ENCODE measurements around the gene MAD1L1. TPM values are rescaled to one million over a fixed set of nuclear protein-coding genes. Genes with fewer than 3 reads are reported as not detected.

Gene MAD1L1
- total and polyA plus RNA-seq, 2 of the 4 experiments (the other 2 are of a cell fraction) = 29.0 to 40.9 TPM

GRCh38 chr7:2024567-2024918 lies 208.2 kb downstream of the MAD1L1 start:
- in situ Hi-C loops (cut with MboI; ENCODE audit: low sequenced_read_pairs) = no loop called here
- DNase-seq (no peak), ATAC-seq (ENCODE audit: low read depth) (no peak)
- Histone ChIP-seq H3K27ac (ENCODE audit: insufficient read depth, low read length) (no peak overlapping the region), H3K4me3 (ENCODE audit: insufficient read depth, low read depth, low read length) (no peak overlapping the region), H2BK120ac (ENCODE audit: low read depth, low read length) (no peak overlapping the region), H3K9me1 (ENCODE audit: insufficient read depth, low read length) (peaks cover under 1% of the 10 kb centered on the region), H3K27me3 (ENCODE audit: control insufficient read depth, insufficient read depth, low read length) (no peaks in the 10 kb centered on the region), H3K9ac (ENCODE audit: low read depth, low read length) (no peak overlapping the region), H3K36me3 (ENCODE audit: control insufficient read depth, insufficient read depth, low read length) (no peaks in the 10 kb centered on the region), H4K20me1 (ENCODE audit: insufficient read depth, low read length) (no peaks in the 10 kb centered on the region), H3K9me3 (ENCODE audit: control insufficient read depth, insufficient read depth, low read length) (peaks cover 20% of the 10 kb centered on the region), H3K4ac (ENCODE audit: low read depth, low read length) (no peak overlapping the region), H2AK5ac (ENCODE audit: low read depth, low read length) (no peak overlapping the region), H3K4me1 (ENCODE audit: control insufficient read depth, insufficient read depth, low read length) (peaks cover 7% of the 10 kb centered on the region), H2BK20ac (ENCODE audit: low read depth, low read length) (no peak overlapping the region), H4K5ac (ENCODE audit: low read depth, low read length) (no peak overlapping the region), H3K4me2 (ENCODE audit: low read depth, low read length) (no peak overlapping the region), H3K56ac (ENCODE audit: extremely low read depth, insufficient read depth, low read length) (no peak overlapping the region), H2BK5ac (ENCODE audit: low read depth, low read length, poor library complexity, severe bottlenecking) (no peak overlapping the region), H3K23ac (ENCODE audit: low read depth, low read length) (no peak overlapping the region), H3K79me1 (ENCODE audit: low read depth in 1 of 2, low read length in 2 of 2) (peaks cover 11 to 21% of the 10 kb centered on the region in 2 experiments; a peak in 3 of 4 replicates), H2AFZ (replicated peaks; ENCODE audit: low read length, poor library complexity) (no peak overlapping the region), H2BK15ac (ENCODE audit: low read depth, low read length) (no peak overlapping the region), H4K91ac (ENCODE audit: insufficient read depth, low read depth, low read length) (no peak overlapping the region), H3K18ac (ENCODE audit: low read depth, low read length) (no peak overlapping the region), H2AK9ac (replicated peaks; ENCODE audit: low read depth, low read length, poor library complexity) (no peak overlapping the region), H4K8ac (ENCODE audit: low read depth in 2 of 2, low read length in 2 of 2) (no peak overlapping the region), H3K14ac (replicated peaks; ENCODE audit: low read depth, low read length) (no peak overlapping the region)
- dilution Hi-C loops (cut with HindIII; ENCODE audit: low sequenced_read_pairs, unreplicated experiment) = no loop called here
- intact Hi-C loops (cut with micrococcal nuclease) = no loop called here
- BruUV-seq (replicated peaks) = no TSS peak
- TF ChIP-seq RCOR1 (IDR thresholded peaks at IDR 0.05; ENCODE audit: insufficient replicate concordance, low read length) (no peak), USF2 (IDR thresholded peaks at IDR 0.05; ENCODE audit: low read depth, low read length) (no peak)
- CTCF ChIA-PET = no interaction called here
- POLR2A ChIA-PET (ENCODE audit: unreplicated experiment) = no interaction called here
- no CpG with 5 or more reads among the region's 4 CpGs for WGBS, 2 experiments (ENCODE audit: extremely low coverage in 2 of 2, insufficient read length in 1 of 2)
